Heart left ventricle (tissue), 13 donors: Measurements from ENCODE around the gene SND1.

ENCODE experiments used
- CTCF ChIP-seq, 12 donors: fragments of 200-600 bp; sonication (generic) in 4 of 12; IDR thresholded peaks; one replicate each; pipeline versions ENCODE4 v1.5.0 to v1.8.0; 2018 to 2022; ENCODE audit warnings: antibody characterized with exemption in 12 of 12, mild to moderate bottlenecking in 5 of 12
- POLR2A ChIP-seq, 2 donors: fragments of 450-650 bp; IDR thresholded peaks; one replicate each; pipeline ENCODE4 v1.6.1; 2017; ENCODE audit warnings: antibody characterized with exemption in 2 of 2, mild to moderate bottlenecking in 2 of 2, moderate library complexity in 2 of 2
- donor health status: ischemic (EF 13 %, LVEDD 7.1; RV severe dilation, severe dysfunction).
- donor health status: DM: no; HTN: yes; CAD: no.
- donor health status: DM: no; HTN: no; CAD: no.
- donor health status: ischemic (EF 25% LVEDD 6.9; RV normal size, moderate dysfunction).
- donor health status: ischemic (EF 25% LVEDD 5.7; RV mildly dilated, moderate dysfunction).
- donor health status: ischemic (EF 35%, LVEDD 5.7; RV mildly dilated, moderate dysfunction).
- donor health status: nonischemic (EF 11% LVEDD 7.7; RV severe dilation, severe dysfunction).
- donor health status: DM: yes; HTN: yes; CAD: no.
- donor health status: PGD.
- donor health status: ischemic (EF 29% LVEDD 5.4; RV normal size, mild dysfunction).
- donor health status: nonischemic (EF 23%, LVEDD 6.1; RV moderate dilation, normal function).

- TF ChIP-seq POLR2A (IDR thresholded peaks at IDR 0.05), result no peak
- no peak for TF ChIP-seq CTCF (IDR thresholded peaks at IDR 0.05)
These were observed 381.3 kb downstream of the SND1 start for GRCh38 chr7:128033246-128033645.
